OCI-LY7 (cell line): ENCODE data around the gene TLX1. TPM values are rescaled to one million over a fixed set of nuclear protein-coding genes. Genes with fewer than 3 reads are reported as not detected.

ENCODE experiments used
- BruUV-seq: library from RNA; stranded (reverse); fragments of 400-500 nt; replicated peaks from 2 replicates; lab custom pipeline; 2021; lab: Mats Ljungman, UMichigan
- CTCF ChIA-PET: fragments of 300-600 bp; sonication (Branson Sonifier 250); formaldehyde crosslinking; loops from one replicate; lab custom pipeline; 2022; ENCODE audit warnings: antibody characterized with exemption; ENCODE audit not compliant: unreplicated experiment; lab: Charles Lee
- POLR2A ChIA-PET: fragments of 300-600 bp; sonication (Branson Sonifier 250); formaldehyde crosslinking; loops from one replicate; lab custom pipeline; 2022; ENCODE audit warnings: antibody characterized with exemption; lab: Charles Lee
- DNase-seq: peaks from one replicate; pipeline ENCODE4 v3.0.0-alpha.2; 2015; ENCODE audit warnings: low spot score
- H2AFZ ChIP-seq: fragments of 200-600 bp; sonication (generic), shearing (Covaris generic); 2 replicates; pipeline ENCODE4 v1.6.1; 2014; ENCODE audit warnings: mild to moderate bottlenecking, antibody characterized with exemption, low read length, moderate library complexity
- H3K27ac ChIP-seq: fragments of 200-600 bp; sonication (generic); 2 replicates; pipeline ENCODE4 v1.5.1; 2014; ENCODE audit warnings: mixed run types, low read depth, mild to moderate bottlenecking, moderate library complexity, low read length, inconsistent platforms; ENCODE audit not compliant: poor library complexity, severe bottlenecking
- H3K36me3 ChIP-seq: fragments of 200-600 bp; sonication (generic); 2 replicates; pipeline ENCODE4 v1.6.1; 2014; ENCODE audit warnings: mild to moderate bottlenecking, antibody characterized with exemption, low read length, moderate library complexity, mixed read lengths; ENCODE audit not compliant: insufficient read depth
- H3K4me1 ChIP-seq: fragments of 200-600 bp; sonication (generic); 2 replicates; pipeline ENCODE4 v1.5.1; 2014; ENCODE audit warnings: mild to moderate bottlenecking, low read length; ENCODE audit not compliant: insufficient read depth, poor library complexity, severe bottlenecking
- H3K4me2 ChIP-seq: fragments of 200-600 bp; sonication (generic); 2 replicates; pipeline ENCODE4 v1.6.1; 2014; ENCODE audit warnings: mild to moderate bottlenecking, low read length
- H3K4me3 ChIP-seq: fragments of 200-600 bp; sonication (generic); 2 replicates; pipeline ENCODE4 v1.5.1; 2014; ENCODE audit warnings: mild to moderate bottlenecking, low read depth, low read length; ENCODE audit not compliant: poor library complexity, severe bottlenecking
- H3K79me2 ChIP-seq: fragments of 200-600 bp; sonication (generic); 2 replicates; pipeline ENCODE4 v1.6.1; 2016; ENCODE audit warnings: low read depth, mild to moderate bottlenecking, low read length, moderate library complexity, mixed read lengths; ENCODE audit not compliant: insufficient read depth
- H3K9me2 ChIP-seq: fragments of 200-600 bp; sonication (generic); 2 replicates; pipeline ENCODE4 v1.6.1; 2016; ENCODE audit warnings: mild to moderate bottlenecking, low read length, mixed read lengths; ENCODE audit not compliant: insufficient read depth
- H3K9me3 ChIP-seq: fragments of 200-600 bp; sonication (generic); 2 replicates; pipeline ENCODE4 v1.6.1; 2014; ENCODE audit warnings: mild to moderate bottlenecking, mixed run types, low read length, mixed read lengths
- H4K20me1 ChIP-seq: fragments of 200-600 bp; sonication (generic); 2 replicates; pipeline ENCODE4 v1.6.1; 2014; ENCODE audit warnings: mild to moderate bottlenecking, antibody characterized with exemption, low read length, moderate library complexity, mixed read lengths; ENCODE audit not compliant: insufficient read depth
- EZH2phosphoT487 ChIP-seq: fragments of 200-600 bp; sonication (generic); IDR thresholded peaks from 2 replicates; pipeline ENCODE4 v1.6.1; 2018; ENCODE audit warnings: low read depth, borderline replicate concordance, mild to moderate bottlenecking, mixed run types, antibody characterized with exemption, low read length, moderate library complexity, mixed read lengths
- intact Hi-C: fragments of 100-400 bp; cut with micrococcal nuclease; formaldehyde crosslinking; loops from one replicate; pipeline ENCODE4 v1.10.0; 2022; ENCODE audit not compliant: unreplicated experiment
- total RNA-seq, 2 experiments: library from RNA; depleted of rRNA in 1 of 2; stranded (reverse); fragments of >200 nt in 1 of 2; shearing (Covaris generic) in 1 of 2; gene quantifications; 2 replicates each; pipeline ENCODE4 v1.2.3, GENCODE V29; 2014 to 2022
- TF ChIP-seq, protein P1 (sequence below): fragments of 200-600 bp; sonication (generic); conservative IDR thresholded peaks from 2 replicates; pipeline ENCODE4 v1.5.1; 2014; ENCODE audit warnings: mild to moderate bottlenecking, antibody characterized with exemption, low read length, moderate library complexity, mixed read lengths

The TLX1 gene
- total RNA-seq, 2 experiments from 2014 or later: not detected

DNA sequence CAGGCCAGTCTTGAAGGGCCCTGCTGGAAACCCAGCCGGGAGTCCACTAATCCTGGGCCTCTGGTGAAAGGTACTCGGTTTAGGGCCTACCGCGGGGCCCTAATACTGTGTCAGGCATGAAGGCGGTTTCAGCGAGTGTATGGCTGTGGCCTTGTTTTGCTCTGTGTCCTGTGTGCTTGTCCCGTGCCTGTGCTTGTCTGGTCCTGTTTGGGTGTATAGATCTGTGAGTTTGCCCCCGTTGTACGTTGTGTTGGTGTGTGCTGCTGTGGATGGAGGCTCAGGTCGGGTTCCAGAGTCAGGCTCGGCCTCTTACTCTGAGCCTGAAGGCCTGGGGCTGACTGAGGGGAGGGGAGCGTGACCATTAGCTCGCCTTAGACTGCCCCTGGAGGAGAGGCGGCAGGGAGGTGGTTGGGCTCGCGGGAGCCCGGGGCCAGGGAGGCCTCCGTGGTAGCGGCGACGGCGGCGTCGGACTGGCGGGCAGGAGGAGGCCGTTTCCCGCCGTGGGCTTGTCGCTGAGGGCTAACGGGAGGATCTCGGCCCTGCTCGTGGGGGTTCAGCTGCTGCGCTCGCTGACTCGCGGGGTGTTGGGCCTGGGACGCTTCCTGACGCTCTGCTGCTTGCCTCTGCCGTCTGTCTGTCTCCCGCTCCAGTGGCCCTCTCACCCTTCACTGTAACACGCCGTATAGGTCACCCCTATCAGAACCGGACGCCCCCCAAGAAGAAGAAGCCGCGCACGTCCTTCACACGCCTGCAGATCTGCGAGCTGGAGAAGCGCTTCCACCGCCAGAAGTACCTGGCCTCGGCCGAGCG lies 2.6 kb downstream of the TLX1 start:
- TF ChIP-seq EZH2phosphoT487: no peak
- TF ChIP-seq, protein P1, sequence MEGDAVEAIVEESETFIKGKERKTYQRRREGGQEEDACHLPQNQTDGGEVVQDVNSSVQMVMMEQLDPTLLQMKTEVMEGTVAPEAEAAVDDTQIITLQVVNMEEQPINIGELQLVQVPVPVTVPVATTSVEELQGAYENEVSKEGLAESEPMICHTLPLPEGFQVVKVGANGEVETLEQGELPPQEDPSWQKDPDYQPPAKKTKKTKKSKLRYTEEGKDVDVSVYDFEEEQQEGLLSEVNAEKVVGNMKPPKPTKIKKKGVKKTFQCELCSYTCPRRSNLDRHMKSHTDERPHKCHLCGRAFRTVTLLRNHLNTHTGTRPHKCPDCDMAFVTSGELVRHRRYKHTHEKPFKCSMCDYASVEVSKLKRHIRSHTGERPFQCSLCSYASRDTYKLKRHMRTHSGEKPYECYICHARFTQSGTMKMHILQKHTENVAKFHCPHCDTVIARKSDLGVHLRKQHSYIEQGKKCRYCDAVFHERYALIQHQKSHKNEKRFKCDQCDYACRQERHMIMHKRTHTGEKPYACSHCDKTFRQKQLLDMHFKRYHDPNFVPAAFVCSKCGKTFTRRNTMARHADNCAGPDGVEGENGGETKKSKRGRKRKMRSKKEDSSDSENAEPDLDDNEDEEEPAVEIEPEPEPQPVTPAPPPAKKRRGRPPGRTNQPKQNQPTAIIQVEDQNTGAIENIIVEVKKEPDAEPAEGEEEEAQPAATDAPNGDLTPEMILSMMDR: no peak
- H2AFZ ChIP-seq: no peak overlapping the region
- BruUV-seq: no TSS peak
- H3K27ac ChIP-seq: no peak overlapping the region
- ChIA-PET POLR2A (no interaction called here), CTCF (interaction anchor here (0.6 kb wide), 1 partner anchor 10 kb away, joined by 5 read pairs; no protein-coding TSS in a partner anchor)
- H3K79me2 ChIP-seq: no peaks in the 10 kb centered on the region
- intact Hi-C loops: no loop called here
- no peaks in the 10 kb centered on the region for H3K9me2 ChIP-seq
- H3K4me2 ChIP-seq: no peak overlapping the region
- H4K20me1 ChIP-seq: no peaks in the 10 kb centered on the region
- H3K36me3 ChIP-seq: no peaks in the 10 kb centered on the region
- H3K9me3 ChIP-seq: no peaks in the 10 kb centered on the region
- no peak overlapping the region for H3K4me3 ChIP-seq
- no peaks in the 10 kb centered on the region for H3K4me1 ChIP-seq
- no peak for DNase-seq

DNA sequence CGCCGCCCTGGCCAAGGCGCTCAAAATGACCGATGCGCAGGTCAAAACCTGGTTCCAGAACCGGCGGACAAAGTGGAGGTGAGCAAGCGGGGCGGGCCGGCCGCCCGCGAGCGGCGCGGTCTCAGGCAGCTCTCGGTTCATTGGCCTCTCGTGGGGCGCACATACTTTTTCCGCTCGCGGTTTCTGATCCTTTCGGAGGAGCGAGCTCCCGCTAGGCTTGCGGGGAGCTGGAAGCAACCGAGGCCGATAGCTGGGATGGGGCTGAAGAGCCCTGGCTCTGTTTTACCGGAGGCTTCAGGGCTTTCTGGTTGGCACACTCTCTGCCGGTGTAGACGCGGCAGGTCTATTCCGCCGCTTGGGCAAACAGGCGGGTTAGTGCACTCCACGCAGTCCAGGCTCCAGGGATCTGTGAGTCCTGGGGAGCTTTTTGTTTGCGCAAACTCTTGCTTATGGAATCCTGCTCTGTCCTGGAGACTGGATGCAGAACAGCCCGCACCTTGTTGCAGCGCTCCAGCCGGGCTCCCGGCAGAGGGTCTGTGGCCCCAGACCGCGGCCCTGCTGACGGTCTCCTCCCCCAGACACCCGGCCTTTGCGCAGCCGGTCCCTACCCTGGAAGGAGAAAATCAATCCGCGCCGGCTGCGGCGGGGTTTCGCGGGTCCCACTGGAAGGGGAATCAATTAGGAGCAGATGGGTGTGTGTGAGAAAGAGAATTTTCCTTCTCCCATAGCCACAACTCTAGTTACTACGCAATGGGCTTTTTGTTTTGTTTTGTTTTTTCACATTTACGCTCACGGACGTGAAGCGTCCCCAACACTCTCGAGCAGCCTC lies 3.4 kb downstream of the TLX1 start:
- Histone ChIP-seq H3K79me2 (no peaks in the 10 kb centered on the region), H3K36me3 (no peaks in the 10 kb centered on the region), H3K9me2 (no peaks in the 10 kb centered on the region), H3K4me2 (no peak overlapping the region), H4K20me1 (no peaks in the 10 kb centered on the region), H3K4me3 (no peak overlapping the region), H3K27ac (no peak overlapping the region), H3K9me3 (no peaks in the 10 kb centered on the region), H3K4me1 (no peaks in the 10 kb centered on the region), H2AFZ (no peak overlapping the region)
- BruUV-seq: no TSS peak
- TF ChIP-seq, protein P1: no peak
- no peak for TF ChIP-seq EZH2phosphoT487
- DNase-seq: no peak
- POLR2A ChIA-PET: no interaction called here
- CTCF ChIA-PET: no interaction called here
- intact Hi-C loops: no loop called here
